Activated T-helper 17 cell treated with anti-CD3 and anti-CD28 coated beads, Interleukin-2, amount 50 U/mL, for 72 hours (primary cell): ENCODE data around the gene PAPSS2. TPM values are rescaled to one million over a fixed set of nuclear protein-coding genes. Genes with fewer than 3 reads are reported as not detected.
A peak's percentile ranks its signal among the peaks of the same experiment; 100 is the strongest.

Experiments
- ATAC-seq: fragments of 150-1000 bp; cut with Tn5 transposase; replicated peaks from 2 replicates; pipeline ENCODE4 v1.10.0; 2021; ENCODE audit warnings: mild to moderate bottlenecking, moderate library complexity
- H3K27ac Mint-ChIP-seq: one replicate; pipeline ENCODE4 v1.8.0; 2022; ENCODE audit warnings: mixed read lengths
- H3K27me3 Mint-ChIP-seq: one replicate; pipeline ENCODE4 v1.8.0; 2022; ENCODE audit warnings: mixed read lengths
- H3K36me3 Mint-ChIP-seq: one replicate; pipeline ENCODE4 v1.8.0; 2022; ENCODE audit warnings: low read depth, mild to moderate bottlenecking, mixed read lengths
- H3K4me1 Mint-ChIP-seq: one replicate; pipeline ENCODE4 v1.8.0; 2022; ENCODE audit warnings: mixed read lengths
- H3K4me3 Mint-ChIP-seq: one replicate; pipeline ENCODE4 v1.8.0; 2022; ENCODE audit warnings: mild to moderate bottlenecking, mixed read lengths
- H3K9me3 Mint-ChIP-seq: one replicate; pipeline ENCODE4 v1.8.0; 2022; ENCODE audit warnings: mixed read lengths
- total RNA-seq, 2 donors: library from RNA; stranded (reverse); gene quantifications; one replicate each; pipeline ENCODE4 v1.2.3, GENCODE V29; 2022

The PAPSS2 gene
- total RNA-seq, 2 donors from 2014 or later: 0.66 to 4.3 TPM

DNA sequence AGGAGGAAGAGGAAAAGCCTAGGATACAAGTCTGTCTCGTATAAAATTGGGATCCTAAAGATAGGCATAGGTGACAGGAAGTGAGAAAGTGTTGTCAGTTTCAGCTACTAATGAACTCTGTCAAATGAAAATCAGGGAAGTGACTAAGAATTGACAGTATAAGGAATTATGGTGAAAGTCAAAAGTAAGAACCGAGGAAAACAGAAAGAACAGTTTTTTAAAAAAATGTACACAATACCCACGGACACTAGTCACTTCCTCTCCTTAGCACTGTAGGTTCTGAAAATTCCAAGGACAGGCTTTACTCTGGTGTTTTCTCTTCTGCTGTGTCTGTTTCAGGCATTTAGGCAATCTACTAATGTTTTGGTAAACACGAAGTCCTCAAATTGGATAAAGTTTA is 116.1 kb downstream of the PAPSS2 start:
- Mint-ChIP-seq H3K27ac (peak overlapping the region; percentile 1), H3K27me3 (no peaks in the 10 kb centered on the region), H3K36me3 (peaks cover 75% of the 10 kb centered on the region), H3K4me1 (no peaks in the 10 kb centered on the region), H3K9me3 (no peaks in the 10 kb centered on the region), H3K4me3 (no peak overlapping the region)
- ATAC-seq: peak; percentile 59

DNA sequence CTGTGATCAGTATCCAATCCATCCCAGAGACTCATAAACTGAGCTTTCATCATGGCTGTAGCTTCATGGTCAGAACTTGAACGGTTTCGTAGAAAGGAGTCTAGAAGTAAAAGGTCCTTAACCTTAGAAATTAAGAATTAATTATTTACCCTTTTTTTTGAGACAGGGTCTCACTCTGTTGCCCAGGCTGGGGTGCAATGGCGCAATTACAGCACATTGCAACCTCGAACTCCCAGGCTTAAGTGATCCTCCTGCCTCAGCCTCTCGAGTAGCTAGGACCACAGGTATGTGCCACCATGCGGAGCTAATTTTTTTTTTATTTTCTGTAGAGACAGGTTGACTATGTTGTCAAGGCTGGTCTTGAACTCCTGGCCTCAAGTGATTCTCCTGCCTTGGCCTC is 116.7 kb downstream of the PAPSS2 start:
- Mint-ChIP-seq H3K27me3 (no peaks in the 10 kb centered on the region), H3K9me3 (no peaks in the 10 kb centered on the region), H3K4me3 (no peak overlapping the region), H3K36me3 (peaks cover 78% of the 10 kb centered on the region), H3K27ac (peak overlapping the region; percentile 1), H3K4me1 (no peaks in the 10 kb centered on the region)
- ATAC-seq: no peak

DNA sequence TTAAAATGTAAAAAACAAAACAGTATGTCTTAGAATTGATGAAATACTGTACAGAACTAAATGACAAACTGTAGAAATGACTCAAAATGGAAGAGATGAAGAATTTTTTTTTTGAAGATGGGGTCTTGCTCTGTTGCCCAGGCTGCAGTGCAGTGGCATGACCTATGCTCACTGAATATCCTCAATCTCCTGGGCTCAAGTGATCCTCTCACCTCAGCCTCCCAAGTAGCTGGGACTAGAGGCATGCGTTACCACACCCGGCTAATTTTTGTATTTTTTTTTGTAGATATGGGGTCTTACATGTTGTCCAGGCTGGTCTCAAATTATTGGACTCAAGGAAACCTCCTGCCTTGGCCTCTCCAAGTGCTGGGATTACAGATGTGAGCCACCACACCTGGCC is 121.9 kb downstream of the PAPSS2 start:
- Mint-ChIP-seq H3K9me3 (no peaks in the 10 kb centered on the region), H3K27ac (no peak overlapping the region), H3K36me3 (peaks cover 90% of the 10 kb centered on the region)

DNA sequence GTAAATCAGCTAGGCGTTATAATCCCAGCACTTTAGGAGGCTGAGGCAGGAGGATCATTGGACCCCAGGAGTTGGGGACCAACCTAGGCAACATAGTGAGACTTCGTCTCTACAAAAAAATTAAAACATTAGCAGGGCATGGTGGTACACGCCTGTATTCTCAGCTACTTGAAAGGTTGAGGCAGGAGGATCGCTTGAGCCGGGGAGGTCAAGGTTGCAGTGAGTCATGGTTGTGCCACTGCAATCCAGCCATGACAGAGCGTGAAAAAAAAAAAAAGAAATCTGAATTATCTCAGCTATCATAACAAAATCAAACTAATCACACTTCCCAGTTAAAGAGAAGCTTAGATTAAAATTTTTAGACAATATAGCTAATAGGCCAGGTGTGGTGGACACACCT is 123.0 kb downstream of the PAPSS2 start:
- no peaks in the 10 kb centered on the region for H3K27me3 Mint-ChIP-seq
- no peak overlapping the region for H3K27ac Mint-ChIP-seq
- H3K9me3 Mint-ChIP-seq: no peaks in the 10 kb centered on the region
- H3K4me3 Mint-ChIP-seq: no peak overlapping the region
- H3K36me3 Mint-ChIP-seq: peaks cover 91% of the 10 kb centered on the region
- no peak for ATAC-seq
- H3K4me1 Mint-ChIP-seq: no peaks in the 10 kb centered on the region

More for the DNA sequence above, 121.9 kb downstream of the PAPSS2 start:
- Mint-ChIP-seq H3K27me3 (no peaks in the 10 kb centered on the region), H3K4me3 (no peak overlapping the region), H3K4me1 (no peaks in the 10 kb centered on the region)
- no peak for ATAC-seq

DNA sequence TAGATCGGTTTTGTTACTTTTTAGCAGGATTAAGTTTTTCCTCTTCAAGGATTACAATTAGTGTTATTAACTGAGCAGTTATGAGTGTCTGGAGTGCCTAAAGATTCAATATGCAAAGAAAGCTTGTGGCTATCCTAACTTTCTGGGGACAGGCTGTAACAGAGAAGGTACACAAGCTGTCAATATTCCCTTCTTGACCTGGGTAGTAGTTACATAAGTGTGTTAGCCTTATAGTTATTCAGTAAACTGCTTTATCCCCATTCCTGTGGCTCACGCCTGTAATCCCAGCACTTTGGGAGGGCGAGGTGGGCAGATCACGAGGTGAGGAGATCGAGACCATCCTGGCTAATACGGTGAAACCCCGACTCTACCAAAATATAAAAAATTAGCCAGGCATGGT is 126.7 kb downstream of the PAPSS2 start:
- Mint-ChIP-seq H3K9me3 (no peaks in the 10 kb centered on the region), H3K4me3 (no peak overlapping the region), H3K27me3 (no peaks in the 10 kb centered on the region), H3K36me3 (peaks cover 95% of the 10 kb centered on the region), H3K27ac (peak overlapping the region; percentile 11), H3K4me1 (no peaks in the 10 kb centered on the region)
- ATAC-seq: no peak

DNA sequence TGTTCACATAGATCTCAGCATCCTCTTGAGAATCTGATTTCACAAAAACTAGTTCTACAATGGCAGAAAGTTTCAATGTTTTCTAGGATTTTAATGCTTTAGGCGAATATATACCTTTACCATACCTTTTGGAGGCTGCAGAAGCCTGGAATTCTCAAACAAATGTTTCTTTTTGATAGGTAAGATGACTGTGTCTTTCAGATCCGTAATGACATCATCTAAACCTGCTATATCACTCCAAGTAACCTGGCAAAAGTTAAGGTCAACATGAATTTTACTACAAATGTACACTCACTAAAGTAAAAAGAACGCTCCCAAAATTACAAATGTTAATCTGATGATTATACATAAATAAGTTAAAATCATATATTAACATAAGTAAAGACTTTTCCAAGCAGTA is 130.5 kb downstream of the PAPSS2 start:
- Mint-ChIP-seq H3K27ac (no peak overlapping the region), H3K27me3 (no peaks in the 10 kb centered on the region), H3K4me1 (peaks cover 9% of the 10 kb centered on the region), H3K9me3 (no peaks in the 10 kb centered on the region), H3K36me3 (peaks cover 87% of the 10 kb centered on the region), H3K4me3 (no peak overlapping the region)
- no peak for ATAC-seq

DNA sequence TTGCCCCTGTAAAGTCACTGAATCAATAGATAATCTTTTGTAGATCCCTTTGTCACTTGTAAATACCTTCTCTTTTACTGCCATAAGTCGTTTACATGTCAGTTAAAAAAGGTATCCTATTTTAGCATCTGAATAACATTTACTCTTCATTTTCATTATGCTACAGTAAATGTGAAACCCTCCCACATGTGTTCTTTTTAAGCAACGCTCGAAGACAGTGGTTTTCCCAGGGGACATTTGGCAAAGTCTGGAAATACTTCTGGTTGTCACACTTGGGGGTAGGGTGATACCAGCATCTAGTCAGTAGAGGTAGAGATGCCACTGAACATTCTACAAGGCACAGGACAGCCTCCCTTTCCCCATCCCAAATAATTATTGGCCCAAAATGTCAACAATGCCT is 134.6 kb downstream of the PAPSS2 start:
- peaks cover 82% of the 10 kb centered on the region for H3K36me3 Mint-ChIP-seq
- H3K9me3 Mint-ChIP-seq: no peaks in the 10 kb centered on the region
- no peaks in the 10 kb centered on the region for H3K27me3 Mint-ChIP-seq
- ATAC-seq: peak; percentile 53
- peak overlapping the region; percentile 15 for H3K27ac Mint-ChIP-seq
- peaks cover 12% of the 10 kb centered on the region for H3K4me1 Mint-ChIP-seq
- peak overlapping the region; percentile 17 for H3K4me3 Mint-ChIP-seq

Other genes starting within 250 kb of the PAPSS2 start
- gene MINPP1, start 155.0 kb upstream of the PAPSS2 start, total RNA-seq: 10 to 100 TPM in 1 of 2 donors, 1 to 10 TPM in 1; 8.9 to 10.8 TPM
- 10 to 100 TPM; 31.2 to 45.9 TPM for gene ATAD1, start 158.3 kb downstream of the PAPSS2 start, total RNA-seq
- gene KLLN, start 203.7 kb downstream of the PAPSS2 start, total RNA-seq: under 1 TPM; 0.45 to 0.78 TPM
- gene PTEN, start 203.7 kb downstream of the PAPSS2 start, total RNA-seq: 10 to 100 TPM; 64.2 to 65.8 TPM